B cell (primary cell): ENCODE results near the gene PSMD1. TPM values are rescaled to one million over a fixed set of nuclear protein-coding genes. Genes with fewer than 3 reads are reported as not detected.

Experiments
- ATAC-seq: fragments of 200-7000 bp; cut with Tn5 transposase; one replicate; pipeline ENCODE4 v1.10.0; 2021; ENCODE audit warnings: low read depth, mild to moderate bottlenecking, moderate number of reproducible peaks, moderate library complexity
- CTCF ChIA-PET: fragments of 350-600 bp; sonication (Branson Sonifier 250); formaldehyde crosslinking; loops from one replicate; lab custom pipeline; 2021; ENCODE audit warnings: antibody characterized with exemption, inconsistent platforms; lab: Charles Lee
- POLR2A ChIA-PET: fragments of 350-600 bp; sonication (Branson Sonifier 250); formaldehyde crosslinking; loops from one replicate; lab custom pipeline; 2021; ENCODE audit warnings: antibody characterized with exemption; lab: Charles Lee
- DNase-seq: peaks from one replicate; pipeline ENCODE4 v3.0.0; 2013
- H2AFZ ChIP-seq: 2 replicates; pipeline ENCODE4 v1.6.1; 2012; ENCODE audit warnings: mild to moderate bottlenecking, low read depth, low read length; ENCODE audit not compliant: insufficient read depth, poor library complexity, severe bottlenecking
- H3K27ac ChIP-seq, 2 donors: 1 replicate in 1 of 2; 2 replicates in 1 of 2; pipeline ENCODE4 v1.5.1; 2012 to 2013; ENCODE audit warnings: low read length in 2 of 2, mild to moderate bottlenecking in 2 of 2, moderate library complexity in 1 of 2
- H3K27me3 ChIP-seq, 4 experiments: fragments of 200-600 bp in 1 of 4; sonication (generic) in 1 of 4; replicated peaks in 1 of 4; 1 replicate in 2 of 4; 2 replicates in 2 of 4; pipeline versions ENCODE4 v1.6.1 to v1.7.0; 2013 to 2016; ENCODE audit warnings: low read length in 3 of 4, mild to moderate bottlenecking in 2 of 4, mixed read lengths in 1 of 4, moderate library complexity in 1 of 4; ENCODE audit not compliant: insufficient read depth in 4 of 4, control insufficient read depth in 3 of 4; ENCODE audit errors: control extremely low read depth in 1 of 4
- H3K36me3 ChIP-seq, 2 experiments: replicated peaks in 1 of 2; 1 replicate in 1 of 2; 2 replicates in 1 of 2; pipeline versions ENCODE4 v1.6.1 to v1.7.1; 2013; ENCODE audit warnings: low read length in 1 of 2; ENCODE audit not compliant: insufficient read depth in 2 of 2, control insufficient read depth in 1 of 2; ENCODE audit errors: control extremely low read depth in 1 of 2, extremely low read depth in 1 of 2
- H3K4me1 ChIP-seq, 2 donors: fragments of 200-600 bp in 1 of 2; sonication (generic) in 1 of 2; 1 replicate in 1 of 2; 2 replicates in 1 of 2; pipeline versions ENCODE4 v1.5.1 to v1.6.1; 2013 to 2017; ENCODE audit warnings: low read length in 2 of 2; ENCODE audit not compliant: control insufficient read depth in 2 of 2, insufficient read depth in 2 of 2
- H3K4me2 ChIP-seq: replicated peaks from 2 replicates; pipeline ENCODE3; 2012; ENCODE audit warnings: mild to moderate bottlenecking, low read depth, low read length; ENCODE audit not compliant: poor library complexity, severe bottlenecking
- H3K4me3 ChIP-seq, 5 experiments: fragments of 200-600 bp in 1 of 5; sonication (generic) in 1 of 5; 1 replicate in 3 of 5; 2 replicates in 2 of 5; pipeline versions ENCODE4 v1.5.1 to v1.7.0; 2011 to 2016; ENCODE audit warnings: low read length in 4 of 5, mild to moderate bottlenecking in 4 of 5, low read depth in 2 of 5, control low read depth in 1 of 5, moderate library complexity in 1 of 5; ENCODE audit not compliant: insufficient read depth in 1 of 5; ENCODE audit errors: control extremely low read depth in 1 of 5, extremely low read depth in 1 of 5
- H3K79me2 ChIP-seq: fragments of 200-600 bp; sonication (generic); one replicate; pipeline ENCODE4 v1.6.0; 2016; ENCODE audit warnings: low read length; ENCODE audit not compliant: control insufficient read depth, insufficient read depth
- H3K9ac ChIP-seq: fragments of 200-600 bp; sonication (generic); 2 replicates; pipeline ENCODE4 v1.6.1; 2017; ENCODE audit warnings: mild to moderate bottlenecking, low read length, moderate library complexity
- H3K9me3 ChIP-seq, 3 donors: one replicate each; pipeline versions ENCODE4 v1.6.1 to v1.7.1; 2013; ENCODE audit warnings: low read length in 2 of 3; ENCODE audit not compliant: control insufficient read depth in 2 of 3, insufficient read depth in 1 of 3; ENCODE audit errors: control extremely low read depth in 1 of 3
- H4K20me1 ChIP-seq: 2 replicates; pipeline ENCODE4 v1.6.0; 2012; ENCODE audit warnings: mild to moderate bottlenecking, low read length; ENCODE audit not compliant: insufficient read depth, control insufficient read depth, poor library complexity, severe bottlenecking
- H3K27ac Mint-ChIP-seq: one replicate; pipeline ENCODE4 v1.8.0; 2021; ENCODE audit warnings: mixed read lengths
- H3K27me3 Mint-ChIP-seq: one replicate; pipeline ENCODE4 v1.8.0; 2021; ENCODE audit warnings: mixed read lengths
- H3K4me1 Mint-ChIP-seq: one replicate; pipeline ENCODE4 v1.8.0; 2021; ENCODE audit warnings: mixed read lengths
- H3K4me3 Mint-ChIP-seq: one replicate; pipeline ENCODE4 v1.8.0; 2021; ENCODE audit warnings: mixed read lengths
- H3K9me3 Mint-ChIP-seq: one replicate; pipeline ENCODE4 v1.8.0; 2022; ENCODE audit warnings: mixed read lengths; ENCODE audit not compliant: insufficient read depth
- CTCF ChIP-seq: fragments of 200-600 bp; IDR thresholded peaks from one replicate; pipeline ENCODE4 v1.8.0; 2022; ENCODE audit warnings: antibody characterized with exemption, mild to moderate bottlenecking
- EZH2 ChIP-seq: IDR thresholded peaks from 2 replicates; pipeline ENCODE4 v1.6.1; 2012; ENCODE audit warnings: borderline replicate concordance, low read depth, mild to moderate bottlenecking, moderate library complexity, low read length; ENCODE audit not compliant: insufficient read depth, poor library complexity, severe bottlenecking
- WGBS: methylation state at CpG from one replicate; pipeline ENCODE4 v1.1.5; 2013; ENCODE audit warnings: missing lambda C conversion rate; ENCODE audit not compliant: insufficient coverage; 5-methylcytosine and 5-hydroxymethylcytosine counted together
- intact Hi-C: fragments of 100-400 bp; cut with micrococcal nuclease; formaldehyde crosslinking; loops from one replicate; pipeline ENCODE4 v1.10.0; 2022
- polyA plus RNA-seq: library from polyadenylated mRNA; depleted of rRNA; stranded (reverse); fragments of >200 nt; gene quantifications from 2 replicates; pipeline ENCODE4 v1.2.3, GENCODE V29; 2012
- total RNA-seq, 2 donors: library from RNA; stranded (reverse); fragments of 120-200 nt in 1 of 2; gene quantifications; 1 replicate in 1 of 2; 2 replicates in 1 of 2; pipeline versions ENCODE4 v1.2.3 to v1.2.4, GENCODE V29; 2013 to 2022

PSMD1 gene
- total and polyA plus RNA-seq, 2 donors (not counting 1 experiment from before 2014, with no cell fraction given) = 21.5 to 48.2 TPM

- no peak overlapping the region for H3K9ac ChIP-seq
- H3K27me3 ChIP-seq = peaks cover 0 to 6% (median 0%) of the 10 kb centered on the region in 4 experiments
- H3K4me3 ChIP-seq = no peak overlapping the region
- TF ChIP-seq CTCF = no peak
- TF ChIP-seq EZH2 = no peak
- ATAC-seq = no peak
- POLR2A ChIA-PET = no interaction called here
- H3K4me2 ChIP-seq = no peak overlapping the region
- peaks cover 0 to 2% (median 0%) of the 10 kb centered on the region in 3 donors for H3K9me3 ChIP-seq
- 54% methylated on average over 2 of the region's 2 CpGs for WGBS
- intact Hi-C loops = no loop called here
- Mint-ChIP-seq H3K27me3 (peaks cover 22% of the 10 kb centered on the region), H3K4me3 (no peak overlapping the region), H3K27ac (no peak overlapping the region), H3K9me3 (no peaks in the 10 kb centered on the region), H3K4me1 (no peaks in the 10 kb centered on the region)
- H3K4me1 ChIP-seq = no peaks in the 10 kb centered on the region
- H3K79me2 ChIP-seq = no peaks in the 10 kb centered on the region
- H3K36me3 ChIP-seq = no peaks in the 10 kb centered on the region
- no peak overlapping the region for H2AFZ ChIP-seq
- CTCF ChIA-PET = no interaction called here
- H3K27ac ChIP-seq = no peak overlapping the region
- no peaks in the 10 kb centered on the region for H4K20me1 ChIP-seq
- DNase-seq = no peak
Measured at GRCh38 chr2:231011526-231011925, 45.1 kb upstream of the PSMD1 start.

GRCh38 chr2:231012463-231012862, 44.2 kb upstream of the PSMD1 start:
- Histone ChIP-seq H3K27me3 (peaks cover 0 to 10% (median 1%) of the 10 kb centered on the region in 4 experiments), H3K4me2 (no peak overlapping the region), H3K9ac (no peak overlapping the region), H3K79me2 (no peaks in the 10 kb centered on the region), H3K9me3 (peaks cover 0 to 2% (median 0%) of the 10 kb centered on the region in 3 donors), H3K4me1 (no peaks in the 10 kb centered on the region), H3K4me3 (no peak overlapping the region), H4K20me1 (no peaks in the 10 kb centered on the region), H3K27ac (no peak overlapping the region), H3K36me3 (no peaks in the 10 kb centered on the region), H2AFZ (no peak overlapping the region)
- Mint-ChIP-seq H3K27ac (no peak overlapping the region), H3K4me3 (no peak overlapping the region), H3K27me3 (peaks cover 31% of the 10 kb centered on the region), H3K4me1 (no peaks in the 10 kb centered on the region), H3K9me3 (no peaks in the 10 kb centered on the region)
- ChIA-PET POLR2A (no interaction called here), CTCF (no interaction called here)
- ATAC-seq (no peak), DNase-seq (no peak)
- intact Hi-C loops = no loop called here
- 89% methylated on average over 1 of the region's 3 CpGs for WGBS
- TF ChIP-seq EZH2 = no peak
- TF ChIP-seq CTCF = no peak
